IMR-90 (cell line): ENCODE measurements around the gene MOXD1. TPM values are rescaled to one million over a fixed set of nuclear protein-coding genes. Genes with fewer than 3 reads are reported as not detected.

Experiments
- ATAC-seq: fragments of 200-7000 bp; cut with Tn5 transposase; 2 replicates; pipeline ENCODE4 v1.9.1; 2020; ENCODE audit warnings: low read depth, mild to moderate bottlenecking, moderate library complexity
- BruUV-seq: library from RNA; stranded (reverse); fragments of 400-500 nt; replicated peaks from 2 replicates; lab custom pipeline; 2021; lab: Mats Ljungman, UMichigan
- CTCF ChIA-PET: fragments of 300-600 bp; formaldehyde crosslinking; extraction: SDS; loops from one replicate; lab custom pipeline; 2021; ENCODE audit warnings: antibody characterized with exemption; lab: Yijun Ruan, JAX
- POLR2A ChIA-PET: fragments of 300-600 bp; sonication (Branson Sonifier 250); formaldehyde crosslinking; loops from one replicate; lab custom pipeline; 2022; ENCODE audit warnings: antibody characterized with exemption; ENCODE audit not compliant: unreplicated experiment; lab: Charles Lee
- DNase-seq: peaks from one replicate; pipeline ENCODE4 v3.0.0; 2013
- H2AFZ ChIP-seq: replicated peaks from 2 replicates; pipeline ENCODE3; 2013; ENCODE audit warnings: low read length, mild to moderate bottlenecking; ENCODE audit not compliant: poor library complexity
- H2AK5ac ChIP-seq: 2 replicates; pipeline ENCODE4 v1.6.1; 2013; ENCODE audit warnings: low read depth, low read length, inconsistent platforms
- H2AK9ac ChIP-seq: replicated peaks from 2 replicates; pipeline ENCODE3; 2013; ENCODE audit warnings: mild to moderate bottlenecking, low read depth, low read length, moderate library complexity; ENCODE audit not compliant: poor library complexity
- H2BK120ac ChIP-seq: 2 replicates; pipeline ENCODE4 v1.6.1; 2013; ENCODE audit warnings: low read depth, low read length, inconsistent platforms
- H2BK15ac ChIP-seq: 3 replicates; pipeline ENCODE4 v1.6.1; 2013; ENCODE audit warnings: low read depth, low read length, inconsistent platforms
- H2BK20ac ChIP-seq: 2 replicates; pipeline ENCODE4 v1.6.1; 2013; ENCODE audit warnings: low read depth, mild to moderate bottlenecking, inconsistent platforms, low read length, moderate library complexity
- H2BK5ac ChIP-seq: 2 replicates; pipeline ENCODE4 v1.6.1; 2013; ENCODE audit warnings: mild to moderate bottlenecking, low read depth, low read length, inconsistent platforms; ENCODE audit not compliant: poor library complexity, severe bottlenecking
- H3K14ac ChIP-seq: replicated peaks from 2 replicates; pipeline ENCODE4 v1.6.1; 2013; ENCODE audit warnings: low read depth, low read length, inconsistent platforms
- H3K18ac ChIP-seq: 2 replicates; pipeline ENCODE4 v1.6.1; 2013; ENCODE audit warnings: low read depth, low read length, control low read depth
- H3K23ac ChIP-seq: 2 replicates; pipeline ENCODE4 v1.6.1; 2013; ENCODE audit warnings: low read depth, low read length, inconsistent platforms
- H3K27ac ChIP-seq: 2 replicates; pipeline ENCODE4 v1.5.1; 2013; ENCODE audit warnings: mild to moderate bottlenecking, control low read depth, low read length; ENCODE audit not compliant: insufficient read depth
- H3K27me3 ChIP-seq: 2 replicates; pipeline ENCODE4 v1.6.1; 2013; ENCODE audit warnings: low read length; ENCODE audit not compliant: control insufficient read depth, insufficient read depth
- H3K36me3 ChIP-seq: 2 replicates; pipeline ENCODE4 v1.6.1; 2013; ENCODE audit warnings: low read length, mixed read lengths; ENCODE audit not compliant: control insufficient read depth, insufficient read depth
- H3K4ac ChIP-seq: 2 replicates; pipeline ENCODE4 v1.6.1; 2013; ENCODE audit warnings: low read depth, low read length, inconsistent platforms
- H3K4me1 ChIP-seq: 2 replicates; pipeline ENCODE4 v1.6.1; 2013; ENCODE audit warnings: low read length, mixed read lengths; ENCODE audit not compliant: control insufficient read depth, insufficient read depth
- H3K4me2 ChIP-seq: 2 replicates; pipeline ENCODE4 v1.6.1; 2013; ENCODE audit warnings: low read depth, mild to moderate bottlenecking, control low read depth, low read length, moderate library complexity
- H3K4me3 ChIP-seq: 2 replicates; pipeline ENCODE4 v1.5.1; 2013; ENCODE audit warnings: low read depth, mild to moderate bottlenecking, control low read depth, low read length, moderate library complexity; ENCODE audit not compliant: insufficient read depth
- H3K56ac ChIP-seq: 2 replicates; pipeline ENCODE4 v1.6.1; 2013; ENCODE audit warnings: low read length, inconsistent platforms; ENCODE audit not compliant: insufficient read depth; ENCODE audit errors: extremely low read depth
- H3K79me1 ChIP-seq, 2 experiments: 2 replicates each; pipeline ENCODE4 v1.6.1; 2013; ENCODE audit warnings: low read length in 2 of 2, inconsistent platforms in 1 of 2, low read depth in 1 of 2
- H3K9ac ChIP-seq: 2 replicates; pipeline ENCODE4 v1.6.1; 2013; ENCODE audit warnings: low read depth, low read length, control low read depth
- H3K9me1 ChIP-seq: 2 replicates; pipeline ENCODE4 v1.6.1; 2013; ENCODE audit warnings: low read length, inconsistent platforms; ENCODE audit not compliant: insufficient read depth
- H3K9me3 ChIP-seq: 2 replicates; pipeline ENCODE4 v1.6.1; 2013; ENCODE audit warnings: low read length; ENCODE audit not compliant: control insufficient read depth, insufficient read depth
- H4K20me1 ChIP-seq: 2 replicates; pipeline ENCODE4 v1.6.1; 2013; ENCODE audit warnings: low read length, inconsistent platforms; ENCODE audit not compliant: insufficient read depth
- H4K5ac ChIP-seq: 2 replicates; pipeline ENCODE4 v1.6.1; 2013; ENCODE audit warnings: mild to moderate bottlenecking, low read depth, low read length, control low read depth
- H4K8ac ChIP-seq, 2 experiments: 2 replicates each; pipeline ENCODE4 v1.6.1; 2013; ENCODE audit warnings: low read depth in 2 of 2, low read length in 2 of 2, control low read depth in 1 of 2, inconsistent platforms in 1 of 2
- H4K91ac ChIP-seq: 2 replicates; pipeline ENCODE4 v1.6.1; 2013; ENCODE audit warnings: low read depth, low read length, inconsistent platforms; ENCODE audit not compliant: insufficient read depth
- CEBPB ChIP-seq: IDR thresholded peaks from 2 replicates; pipeline ENCODE4 v1.6.1; 2012; ENCODE audit warnings: low read depth, low read length, improper control_type of control experiment
- CTCF ChIP-seq: conservative IDR thresholded peaks from 2 replicates; pipeline ENCODE4 v1.5.1; 2012; ENCODE audit warnings: mild to moderate bottlenecking, low read depth, low read length, improper control_type of control experiment
- ELK1 ChIP-seq: fragments of 150-350 bp; IDR thresholded peaks from 2 replicates; pipeline ENCODE4 v1.6.1; 2016; ENCODE audit warnings: low read depth, mild to moderate bottlenecking, low read length, moderate library complexity, borderline replicate concordance
- FOS ChIP-seq: fragments of 150-350 bp; IDR thresholded peaks from 2 replicates; pipeline ENCODE4 v1.6.1; 2016; ENCODE audit warnings: low read depth, low read length
- MAFK ChIP-seq: IDR thresholded peaks from 2 replicates; pipeline ENCODE4 v1.6.1; 2012; ENCODE audit warnings: low read depth, low read length, improper control_type of control experiment
- MXI1 ChIP-seq: IDR thresholded peaks from 2 replicates; pipeline ENCODE4 v1.6.1; 2012; ENCODE audit warnings: low read depth, mild to moderate bottlenecking, low read length, moderate library complexity, borderline replicate concordance
- NFE2L2 ChIP-seq: fragments of 150-350 bp; IDR thresholded peaks from 2 replicates; pipeline ENCODE4 v1.6.1; 2016; ENCODE audit warnings: low read depth, mild to moderate bottlenecking, low read length
- POLR2A ChIP-seq: IDR thresholded peaks from 2 replicates; pipeline ENCODE4 v1.6.1; 2012; ENCODE audit warnings: mild to moderate bottlenecking, low read depth, low read length
- RAD21 ChIP-seq: IDR thresholded peaks from 2 replicates; pipeline ENCODE4 v1.6.1; 2012; ENCODE audit warnings: low read length, improper control_type of control experiment
- RCOR1 ChIP-seq: IDR thresholded peaks from 2 replicates; pipeline ENCODE4 v1.6.1; 2012; ENCODE audit warnings: mild to moderate bottlenecking, low read length, improper control_type of control experiment; ENCODE audit not compliant: insufficient replicate concordance
- SMC3 ChIP-seq: fragments of 150-350 bp; IDR thresholded peaks from 2 replicates; pipeline ENCODE4 v1.6.1; 2016; ENCODE audit warnings: low read depth, mild to moderate bottlenecking, antibody characterized with exemption, low read length, moderate library complexity
- USF2 ChIP-seq: fragments of 150-350 bp; IDR thresholded peaks from 2 replicates; pipeline ENCODE4 v1.6.1; 2017; ENCODE audit warnings: mild to moderate bottlenecking, antibody characterized with exemption, low read length, low read depth
- WGBS, 2 experiments: methylation state at CpG; one replicate each; pipeline versions ENCODE4 v1.1.5 to v1.1.7; 2013; ENCODE audit warnings: missing lambda C conversion rate in 2 of 2; ENCODE audit not compliant: insufficient read length in 1 of 2; ENCODE audit errors: extremely low coverage in 2 of 2; 5-methylcytosine and 5-hydroxymethylcytosine counted together
- dilution Hi-C: fragments of 300-500 bp; cut with HindIII; formaldehyde crosslinking; loops from one replicate; pipeline ENCODE4 v1.14.3; 2018; ENCODE audit warnings: low sequenced_read_pairs; ENCODE audit not compliant: unreplicated experiment
- in situ Hi-C: fragments of 300-500 bp; cut with MboI; formaldehyde crosslinking; loops from 3 replicates; pipeline ENCODE4 v1.14.3; 2019; ENCODE audit warnings: low sequenced_read_pairs, inconsistent platforms, mixed read lengths
- intact Hi-C: fragments of 100-400 bp; cut with micrococcal nuclease; formaldehyde crosslinking; loops from 2 replicates; pipeline ENCODE4 v1.10.0; 2022
- polyA plus RNA-seq, 3 experiments: library from polyadenylated mRNA; depleted of rRNA; stranded (reverse); fragments of >200 nt; gene quantifications; 2 replicates each; pipeline ENCODE4 v1.2.3, GENCODE V29; 2012; ENCODE audit warnings: low replicate concordance in 1 of 3
- total RNA-seq: library from RNA; depleted of rRNA; stranded (reverse); fragments of >200 nt; gene quantifications from 2 replicates; pipeline ENCODE4 v1.2.3, GENCODE V29; 2012

The MOXD1 gene
- total and polyA plus RNA-seq, 2 of the 4 experiments (the other 2 are of a cell fraction): 10.0 to 19.4 TPM

- dilution Hi-C loops: no loop called here
- BruUV-seq: no TSS peak
- H3K4me2 ChIP-seq: no peak overlapping the region
Observed at GRCh38 chr6:132382630-132383175, 18.6 kb downstream of the MOXD1 start.

More at GRCh38 chr6:132382630-132383175, 18.6 kb downstream of the MOXD1 start:
- Histone ChIP-seq H3K27me3 (no peaks in the 10 kb centered on the region), H2AK5ac (no peak overlapping the region), H2BK5ac (no peak overlapping the region), H3K18ac (no peak overlapping the region), H3K9ac (no peak overlapping the region), H3K4me1 (peaks cover 3% of the 10 kb centered on the region; the same call in 1 of the 2 replicates), H4K91ac (no peak overlapping the region), H3K4me3 (no peak overlapping the region), H3K9me1 (no peaks in the 10 kb centered on the region), H3K23ac (no peak overlapping the region), H2BK20ac (no peak overlapping the region), H3K14ac (no peak overlapping the region), H3K36me3 (no peaks in the 10 kb centered on the region), H3K56ac (no peak overlapping the region), H3K4ac (no peak overlapping the region), H2AK9ac (no peak overlapping the region), H3K79me1 (no peaks in the 10 kb centered on the region), H2AFZ (no peak overlapping the region), H2BK15ac (no peak overlapping the region), H3K27ac (no peak overlapping the region), H3K9me3 (no peaks in the 10 kb centered on the region; the same call in 1 of the 2 replicates), H4K20me1 (no peaks in the 10 kb centered on the region), H4K5ac (no peak overlapping the region), H2BK120ac (no peak overlapping the region), H4K8ac (no peak overlapping the region)
- intact Hi-C loops (no loop called here), in situ Hi-C loops (no loop called here)
- POLR2A ChIA-PET: no interaction called here
- ATAC-seq (no peak), DNase-seq (no peak)
- CTCF ChIA-PET: interaction anchor here (1.0 kb wide), 1 partner anchor 9 kb away, joined by 3 read pairs; no protein-coding TSS in a partner anchor
- TF ChIP-seq MAFK: no peak
- TF ChIP-seq CEBPB: no peak
- no peak for TF ChIP-seq ELK1
- no peak for TF ChIP-seq NFE2L2
- TF ChIP-seq RCOR1: no peak
- no peak for TF ChIP-seq MXI1
- no peak for TF ChIP-seq FOS
- TF ChIP-seq RAD21: no peak
- TF ChIP-seq CTCF: no peak
- TF ChIP-seq POLR2A: no peak
- TF ChIP-seq USF2: no peak
- TF ChIP-seq SMC3: no peak
- WGBS, 2 experiments: no CpG with 5 or more reads among the region's 3 CpGs
